Measurements from ENCODE around the gene ANKRD60. TPM values are rescaled to one million over a fixed set of nuclear protein-coding genes. Genes with fewer than 3 reads are reported as not detected.
A peak's percentile ranks its signal among the peaks of the same experiment; 100 is the strongest.

Gene ANKRD60
- total RNA-seq, 1 donor from 2014 or later, result not detected

- DNase-seq (ENCODE audit: low read depth in 2 of 2), result no peak
These were observed 3.5 kb downstream of the ANKRD60 start for GRCh38 chr20:58224974-58225373.

- DNase-seq (ENCODE audit: low read depth in 2 of 2), result no peak
These were observed 4.4 kb downstream of the ANKRD60 start for GRCh38 chr20:58224097-58224496.

GRCh38 chr20:58223358-58223941 is 5.0 kb downstream of the ANKRD60 start:
- DNase-seq (ENCODE audit: low read depth in 2 of 2), result no peak

- no peak for DNase-seq (ENCODE audit: low read depth in 2 of 2)
These were observed 6.0 kb downstream of the ANKRD60 start for GRCh38 chr20:58222446-58222845.

GRCh38 chr20:58219342-58219700 is 9.1 kb downstream of the ANKRD60 start:
- peak; percentile 64 to 74 for DNase-seq (ENCODE audit: low read depth in 2 of 2)

- DNase-seq (ENCODE audit: low read depth in 2 of 2), result no peak
These were observed 9.7 kb downstream of the ANKRD60 start for GRCh38 chr20:58218665-58219341.

- no peak for DNase-seq (ENCODE audit: low read depth in 2 of 2)
These were observed 12.1 kb downstream of the ANKRD60 start for GRCh38 chr20:58216334-58216733.

- DNase-seq (ENCODE audit: low read depth in 2 of 2), result no peak
These were observed 13.3 kb downstream of the ANKRD60 start for GRCh38 chr20:58215116-58215515.

GRCh38 chr20:58214310-58214709 is 14.1 kb downstream of the ANKRD60 start:
- DNase-seq (ENCODE audit: low read depth in 2 of 2), result no peak

GRCh38 chr20:58213716-58214115 is 14.7 kb downstream of the ANKRD60 start:
- no peak for DNase-seq (ENCODE audit: low read depth in 2 of 2)

GRCh38 chr20:58213121-58213520 is 15.3 kb downstream of the ANKRD60 start:
- DNase-seq (ENCODE audit: low read depth in 2 of 2), result peak in 1 of 2 donors; percentile 50

GRCh38 chr20:58212636-58213035 is 15.8 kb downstream of the ANKRD60 start:
- no peak for DNase-seq (ENCODE audit: low read depth in 2 of 2)

- DNase-seq (ENCODE audit: low read depth in 2 of 2), result no peak
These were observed 18.1 kb downstream of the ANKRD60 start for GRCh38 chr20:58210398-58210747.

GRCh38 chr20:58209652-58210397 is 18.6 kb downstream of the ANKRD60 start:
- DNase-seq (ENCODE audit: low read depth in 2 of 2), result peak; percentile 76 to 84

GRCh38 chr20:58208944-58209343 is 19.5 kb downstream of the ANKRD60 start:
- no peak for DNase-seq (ENCODE audit: low read depth in 2 of 2)

- DNase-seq (ENCODE audit: low read depth in 2 of 2), result no peak
These were observed 22.6 kb downstream of the ANKRD60 start for GRCh38 chr20:58205850-58206249.

GRCh38 chr20:58202044-58202443 is 26.4 kb downstream of the ANKRD60 start:
- no peak for DNase-seq (ENCODE audit: low read depth in 2 of 2)

- no peak for DNase-seq (ENCODE audit: low read depth in 2 of 2)
These were observed 26.8 kb downstream of the ANKRD60 start for GRCh38 chr20:58201616-58202015.

GRCh38 chr20:58199469-58199868 is 29.0 kb downstream of the ANKRD60 start:
- DNase-seq (ENCODE audit: low read depth in 2 of 2), result no peak

- DNase-seq (ENCODE audit: low read depth in 2 of 2), result no peak
These were observed 29.5 kb downstream of the ANKRD60 start for GRCh38 chr20:58198901-58199355.

GRCh38 chr20:58198384-58198783 is 30.1 kb downstream of the ANKRD60 start:
- no peak for DNase-seq (ENCODE audit: low read depth in 2 of 2)

- DNase-seq (ENCODE audit: low read depth in 2 of 2), result no peak
These were observed 31.3 kb downstream of the ANKRD60 start for GRCh38 chr20:58197185-58197469.

Measured in lung microvascular endothelial cell (primary cell).